Fibroblast of skin of abdomen (primary cell): Measurements from ENCODE around the gene ROCK2.
A peak's percentile ranks its signal among the peaks of the same experiment; 100 is the strongest.
"Not testable (repeated sequence)": the region's sequence is repeated elsewhere in the genome, so short reads cannot be mapped to it uniquely, and the experiment has no call there.

Source experiments
- DNase-seq: peaks from one replicate; pipeline ENCODE4 v3.0.0-alpha.2; 2013

Gene ROCK2

GRCh38 chr2:11174222-11174621 is 170.2 kb downstream of the ROCK2 start:
- DNase-seq = no peak

- no peak for DNase-seq
Measured at GRCh38 chr2:11169333-11169732, 175.1 kb downstream of the ROCK2 start.

- DNase-seq = no peak
Measured at GRCh38 chr2:11168488-11168887, 175.9 kb downstream of the ROCK2 start.

GRCh38 chr2:11166476-11166875 is 178.0 kb downstream of the ROCK2 start:
- no peak for DNase-seq

GRCh38 chr2:11165046-11165445 is 179.4 kb downstream of the ROCK2 start:
- not testable (repeated sequence) for DNase-seq

GRCh38 chr2:11163439-11164317 is 180.8 kb downstream of the ROCK2 start:
- no peak for DNase-seq

GRCh38 chr2:11161747-11162146 is 182.7 kb downstream of the ROCK2 start:
- DNase-seq = no peak

- no peak for DNase-seq
Measured at GRCh38 chr2:11160731-11161455, 183.5 kb downstream of the ROCK2 start.

- DNase-seq = no peak
Measured at GRCh38 chr2:11160256-11160655, 184.2 kb downstream of the ROCK2 start.

- DNase-seq = no peak
Measured at GRCh38 chr2:11159574-11160170, 184.8 kb downstream of the ROCK2 start.

- no peak for DNase-seq
Measured at GRCh38 chr2:11158916-11159573, 185.4 kb downstream of the ROCK2 start.

- no peak for DNase-seq
Measured at GRCh38 chr2:11157731-11158130, 186.7 kb downstream of the ROCK2 start.

GRCh38 chr2:11157296-11157695 is 187.1 kb downstream of the ROCK2 start:
- DNase-seq = no peak

- no peak for DNase-seq
Measured at GRCh38 chr2:11156396-11157075, 187.9 kb downstream of the ROCK2 start.

- DNase-seq = no peak
Measured at GRCh38 chr2:11155381-11156035, 188.9 kb downstream of the ROCK2 start, which contains the start of gene SLC66A3. SLC66A3 (plus strand) TSS chr2:11155467; CDS start chr2:11155547, 80 bp downstream.

- peak; percentile 97 for DNase-seq
Measured at GRCh38 chr2:11154923-11155380, 189.5 kb downstream of the ROCK2 start.

- DNase-seq = no peak
Measured at GRCh38 chr2:11154016-11154922, 190.2 kb downstream of the ROCK2 start.

GRCh38 chr2:11152591-11152990 is 191.8 kb downstream of the ROCK2 start:
- DNase-seq = no peak

- DNase-seq = no peak
Measured at GRCh38 chr2:11147263-11147662, 197.2 kb downstream of the ROCK2 start.

GRCh38 chr2:11146076-11146475 is 198.4 kb downstream of the ROCK2 start:
- DNase-seq = no peak
